Measurements from ENCODE around the gene ZNF84.

DNA sequence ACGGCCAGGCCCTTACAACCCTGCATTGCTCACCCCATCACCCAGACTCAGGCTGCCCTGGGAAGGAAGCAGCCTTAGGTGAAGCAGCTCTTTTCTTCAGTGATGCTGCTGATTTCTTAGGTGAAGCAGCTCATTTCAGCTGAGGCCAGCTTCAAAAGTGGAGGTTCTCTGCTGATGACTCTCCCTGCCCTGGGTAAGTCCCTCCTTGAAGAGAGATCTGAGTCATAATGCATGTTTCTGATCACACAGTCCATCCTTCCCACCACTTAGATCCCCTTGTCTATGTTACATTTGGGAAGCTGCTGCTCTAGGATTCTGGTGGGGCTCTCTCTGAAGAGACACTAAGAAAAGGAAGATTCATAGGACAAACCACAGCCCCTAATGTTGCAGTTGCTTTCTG, 26.2 kb downstream of the ZNF84 start:
- no peak for TF ChIP-seq BHLHE40 (IDR thresholded peaks at IDR 0.05; ENCODE audit: borderline replicate concordance)
- TF ChIP-seq FOXM1 (IDR thresholded peaks at IDR 0.05; ENCODE audit: borderline replicate concordance): no peak
- TF ChIP-seq FOXK2 (IDR thresholded peaks at IDR 0.05): no peak
- no peak for TF ChIP-seq ELF4 (IDR thresholded peaks at IDR 0.05)
- TF ChIP-seq LEF1 (IDR thresholded peaks at IDR 0.05; ENCODE audit: borderline replicate concordance): no peak
- no peak for TF ChIP-seq CTBP1 (IDR thresholded peaks at IDR 0.05; ENCODE audit: borderline replicate concordance)
- no peak for TF ChIP-seq SP1 (IDR thresholded peaks at IDR 0.05)
- no peak for TF ChIP-seq TARDBP (IDR thresholded peaks at IDR 0.05)
- TF ChIP-seq NFRKB (IDR thresholded peaks at IDR 0.05): no peak
- no peak for TF ChIP-seq HDGF (IDR thresholded peaks at IDR 0.05; ENCODE audit: borderline replicate concordance)
- TF ChIP-seq FOXA1 (IDR thresholded peaks at IDR 0.05): no peak

Measured in HEK293T (cell line).